DND-41 (cell line): Measurements from ENCODE around the gene BABAM1.

Experiments used
- ATAC-seq: fragments of 200-7000 bp; cut with Tn5 transposase; 3 replicates; pipeline ENCODE4 v1.9.1; 2021; ENCODE audit warnings: low read depth; ENCODE audit not compliant: insufficient read depth
- DNase-seq: peaks from one replicate; pipeline ENCODE4 v3.0.0-alpha.2; 2020
- H2AFZ ChIP-seq: 2 replicates; pipeline ENCODE4 v1.6.0; 2012; ENCODE audit warnings: low read depth, low read length
- H3K27ac ChIP-seq: 2 replicates; pipeline ENCODE4 v1.5.1; 2012; ENCODE audit warnings: low read length, inconsistent platforms
- H3K27me3 ChIP-seq: fragments of 200-600 bp; sonication (generic); 2 replicates; pipeline ENCODE4 v1.6.0; 2012; ENCODE audit warnings: low read length, mild to moderate bottlenecking, inconsistent platforms; ENCODE audit not compliant: insufficient read depth, poor library complexity
- H3K36me3 ChIP-seq: 2 replicates; pipeline ENCODE4 v1.5.1; 2012; ENCODE audit warnings: low read length, inconsistent platforms; ENCODE audit not compliant: insufficient read depth
- H3K4me1 ChIP-seq: 2 replicates; pipeline ENCODE4 v1.5.1; 2012; ENCODE audit warnings: mild to moderate bottlenecking, low read length; ENCODE audit not compliant: insufficient read depth
- H3K4me2 ChIP-seq: 2 replicates; pipeline ENCODE4 v1.6.0; 2012; ENCODE audit warnings: mild to moderate bottlenecking, moderate library complexity, low read length, inconsistent platforms; ENCODE audit not compliant: insufficient read depth
- H3K4me3 ChIP-seq, 2 experiments: fragments of 200-600 bp in 1 of 2; shearing (Covaris generic) in 1 of 2; 2 replicates each; pipeline ENCODE4 v1.5.1; 2012 to 2016; ENCODE audit warnings: inconsistent platforms in 2 of 2, low read length in 2 of 2, mild to moderate bottlenecking in 2 of 2, low read depth in 1 of 2, moderate library complexity in 1 of 2
- H3K79me2 ChIP-seq: 2 replicates; pipeline ENCODE4 v1.6.0; 2012; ENCODE audit warnings: low read length, inconsistent platforms; ENCODE audit not compliant: insufficient read depth
- H3K9ac ChIP-seq: 2 replicates; pipeline ENCODE4 v1.6.0; 2012; ENCODE audit warnings: low read depth, mild to moderate bottlenecking, inconsistent platforms, low read length, moderate library complexity
- H3K9me3 ChIP-seq: 2 replicates; pipeline ENCODE4 v1.5.1; 2012; ENCODE audit warnings: low read length, moderate library complexity, mild to moderate bottlenecking, inconsistent platforms; ENCODE audit not compliant: insufficient read depth, severe bottlenecking
- H4K20me1 ChIP-seq: 2 replicates; pipeline ENCODE4 v1.6.0; 2012; ENCODE audit warnings: low read length; ENCODE audit not compliant: insufficient read depth
- EZH2 ChIP-seq: IDR thresholded peaks from 3 replicates; pipeline ENCODE4 v1.6.1; 2012; ENCODE audit warnings: borderline replicate concordance, low read depth, mild to moderate bottlenecking, moderate library complexity, low read length, inconsistent platforms; ENCODE audit not compliant: severe bottlenecking
- TF ChIP-seq, protein P1 (sequence below): IDR thresholded peaks from 2 replicates; pipeline ENCODE4 v1.5.1; 2012; ENCODE audit warnings: borderline replicate concordance, low read length, moderate library complexity, mild to moderate bottlenecking; ENCODE audit not compliant: poor library complexity, severe bottlenecking; ENCODE audit errors: extremely low read depth

BABAM1 gene

DNA sequence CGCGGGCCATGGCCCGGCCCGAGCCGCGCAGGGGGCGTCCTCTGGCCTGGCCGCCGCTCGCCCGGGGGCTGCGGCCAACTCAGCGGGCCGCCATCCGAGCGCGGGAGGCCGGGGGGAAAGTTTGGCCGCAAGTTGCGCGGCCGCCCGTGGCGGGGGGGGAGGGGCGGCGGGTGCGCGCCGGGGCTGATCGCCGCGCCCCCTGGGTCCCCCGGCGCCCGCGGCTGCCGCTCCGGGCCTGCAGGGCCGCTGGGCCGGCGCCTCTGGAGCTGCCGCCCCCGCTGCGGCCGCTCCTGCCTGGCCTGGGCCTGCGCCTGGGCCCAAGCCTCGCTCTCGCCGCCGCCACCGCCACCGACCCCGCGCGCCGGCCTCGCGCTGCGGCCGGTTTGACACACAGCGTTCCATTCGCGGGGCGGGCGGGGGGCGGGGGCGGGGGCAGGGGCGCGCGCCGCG, 21.7 kb upstream of the BABAM1 start, which contains the start of gene NR2F6:
TSS of gene NR2F6 (minus strand) at position 385 of the 450 bp plus-strand sequence. CDS start 699 bp downstream, outside the sequence.
- Histone ChIP-seq H3K27ac (peak within 1 kb of the TSS; percentile 80), H3K9ac (peak within 1 kb of the TSS; percentile 81), H3K27me3 (no peaks in the 10 kb centered on the region), H3K79me2 (peaks cover 31% of the 10 kb centered on the region), H3K9me3 (no peaks in the 10 kb centered on the region), H2AFZ (peak within 1 kb of the TSS; percentile 96), H4K20me1 (peaks cover 8% of the 10 kb centered on the region), H3K36me3 (peaks cover 1% of the 10 kb centered on the region; the same call in 1 of the 2 replicates), H3K4me3 (peak within 1 kb of the TSS; percentile 34 to 92), H3K4me1 (peaks cover 35% of the 10 kb centered on the region), H3K4me2 (peak within 1 kb of the TSS; percentile 98)
- DNase-seq (no peak), ATAC-seq (no peak; the same call in 2 of the 3 replicates)
- TF ChIP-seq, protein P1, sequence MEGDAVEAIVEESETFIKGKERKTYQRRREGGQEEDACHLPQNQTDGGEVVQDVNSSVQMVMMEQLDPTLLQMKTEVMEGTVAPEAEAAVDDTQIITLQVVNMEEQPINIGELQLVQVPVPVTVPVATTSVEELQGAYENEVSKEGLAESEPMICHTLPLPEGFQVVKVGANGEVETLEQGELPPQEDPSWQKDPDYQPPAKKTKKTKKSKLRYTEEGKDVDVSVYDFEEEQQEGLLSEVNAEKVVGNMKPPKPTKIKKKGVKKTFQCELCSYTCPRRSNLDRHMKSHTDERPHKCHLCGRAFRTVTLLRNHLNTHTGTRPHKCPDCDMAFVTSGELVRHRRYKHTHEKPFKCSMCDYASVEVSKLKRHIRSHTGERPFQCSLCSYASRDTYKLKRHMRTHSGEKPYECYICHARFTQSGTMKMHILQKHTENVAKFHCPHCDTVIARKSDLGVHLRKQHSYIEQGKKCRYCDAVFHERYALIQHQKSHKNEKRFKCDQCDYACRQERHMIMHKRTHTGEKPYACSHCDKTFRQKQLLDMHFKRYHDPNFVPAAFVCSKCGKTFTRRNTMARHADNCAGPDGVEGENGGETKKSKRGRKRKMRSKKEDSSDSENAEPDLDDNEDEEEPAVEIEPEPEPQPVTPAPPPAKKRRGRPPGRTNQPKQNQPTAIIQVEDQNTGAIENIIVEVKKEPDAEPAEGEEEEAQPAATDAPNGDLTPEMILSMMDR: no peak
- TF ChIP-seq EZH2: no peak

DNA sequence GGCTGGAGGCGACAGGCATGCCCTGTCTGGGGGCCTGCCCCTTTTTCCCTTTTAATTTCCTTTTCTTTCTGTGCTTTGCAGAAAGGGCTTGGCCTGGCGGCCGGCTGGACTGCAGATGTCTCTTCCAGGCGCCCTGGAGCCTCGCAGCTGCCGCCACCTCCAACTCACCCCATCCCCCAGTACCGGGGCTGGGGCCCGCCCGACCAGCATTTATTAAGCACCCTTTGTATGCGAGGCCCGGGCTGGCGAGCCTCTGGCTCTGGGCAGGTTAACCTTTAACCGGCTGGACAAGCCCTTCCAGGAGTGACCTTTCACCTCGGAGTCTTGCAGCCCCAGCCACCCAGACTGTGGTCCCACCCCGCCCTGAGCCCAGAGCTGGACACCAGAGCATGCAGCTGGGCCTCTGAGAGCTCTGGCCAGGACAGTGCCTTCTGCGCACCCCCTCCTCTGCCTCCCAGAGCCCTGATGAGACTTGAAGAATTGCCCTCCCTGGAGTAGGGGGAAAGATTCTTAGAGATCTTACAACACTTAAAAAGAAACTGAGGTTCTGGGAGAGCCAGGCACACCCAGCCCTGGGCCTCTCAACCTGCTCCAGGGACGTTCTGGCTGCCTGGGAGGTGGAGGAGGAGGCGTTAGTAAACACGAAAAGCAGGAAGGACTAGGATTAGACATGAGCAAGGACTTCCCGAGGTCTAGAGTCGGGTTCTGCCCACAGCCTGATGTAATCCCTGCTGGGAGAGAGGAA, 20.4 kb upstream of the BABAM1 start:
- DNase-seq: no peak
- Histone ChIP-seq H3K4me2 (peak overlapping the region; percentile 98), H3K9me3 (no peaks in the 10 kb centered on the region), H3K9ac (peak overlapping the region; percentile 81), H3K27me3 (no peaks in the 10 kb centered on the region), H3K4me3 (peak overlapping the region; percentile 34 to 92; a peak in 3 of 4 replicates), H2AFZ (peak overlapping the region; percentile 96), H3K4me1 (peaks cover 35% of the 10 kb centered on the region), H3K27ac (peak overlapping the region; percentile 80), H3K36me3 (no peaks in the 10 kb centered on the region), H4K20me1 (peaks cover 8% of the 10 kb centered on the region), H3K79me2 (peaks cover 31% of the 10 kb centered on the region)
- ATAC-seq: no peak; the same call in 2 of the 3 replicates
- no peak for TF ChIP-seq EZH2
- TF ChIP-seq, protein P1: no peak

DNA sequence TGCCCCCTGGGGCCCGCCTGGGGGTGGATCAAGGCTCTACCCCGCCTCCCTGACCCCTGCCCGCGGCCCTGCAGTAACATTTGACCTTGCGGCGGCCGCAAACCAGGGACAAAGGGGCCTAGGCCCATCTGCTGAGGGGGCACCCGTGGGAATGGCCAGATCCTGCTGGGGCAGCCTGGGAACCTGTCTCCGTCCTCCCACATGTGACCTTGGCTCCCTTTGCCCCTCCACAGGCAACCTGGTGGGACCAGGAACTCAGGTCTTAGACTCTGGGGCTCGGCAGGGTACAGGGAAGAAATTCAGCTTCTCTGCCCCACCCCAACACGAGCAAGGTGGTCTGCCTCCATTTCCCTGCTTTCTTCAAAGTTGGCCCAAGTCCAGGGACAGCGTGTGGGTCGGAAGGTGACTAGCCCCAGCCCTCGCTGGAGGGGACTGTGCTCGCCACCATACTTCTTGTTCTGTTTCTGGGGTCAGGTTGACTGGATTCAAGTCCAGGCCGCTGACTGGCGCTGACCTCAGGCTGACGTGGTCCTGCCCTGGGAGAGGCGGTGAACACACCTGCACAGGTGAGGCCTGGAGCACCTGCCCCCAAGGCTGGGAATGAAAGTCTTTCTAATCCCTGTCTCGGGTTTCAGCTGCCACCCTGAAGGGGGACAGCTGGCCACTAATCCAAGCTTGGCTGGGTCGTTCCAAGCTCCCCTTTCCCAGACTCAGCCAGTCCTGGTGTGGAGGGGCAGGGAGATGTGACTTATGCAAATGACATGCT, 19.0 kb upstream of the BABAM1 start:
- no peaks in the 10 kb centered on the region for H3K27me3 ChIP-seq
- H3K36me3 ChIP-seq: no peaks in the 10 kb centered on the region
- H3K9ac ChIP-seq: no peak overlapping the region
- no peak for TF ChIP-seq EZH2
- TF ChIP-seq, protein P1: no peak
- peaks cover 29% of the 10 kb centered on the region for H3K4me1 ChIP-seq
- no peak overlapping the region for H3K4me2 ChIP-seq
- no peaks in the 10 kb centered on the region for H3K9me3 ChIP-seq
- no peak overlapping the region for H3K27ac ChIP-seq
- no peak for ATAC-seq
- no peak overlapping the region for H3K4me3 ChIP-seq
- no peaks in the 10 kb centered on the region; the same call in 1 of the 2 replicates for H4K20me1 ChIP-seq
- H3K79me2 ChIP-seq: peaks cover 22% of the 10 kb centered on the region
- no peak for DNase-seq
- H2AFZ ChIP-seq: no peak overlapping the region
